GM19324 (cell line): ENCODE data around the gene ZCCHC10.

Source experiments
- ATAC-seq: cut with Tn5 transposase; IDR thresholded peaks from one replicate; pipeline ENCODE4 v1.9.1; 2021; ENCODE audit warnings: mild to moderate bottlenecking, moderate library complexity; ENCODE audit not compliant: unreplicated experiment, low FRiP score

The ZCCHC10 gene

GRCh38 chr5:133025804-133026663, at the start of gene ZCCHC10:
Gene ZCCHC10, minus strand, starts transcription at chr5:133026549. Its CDS starts 12 bp downstream, at chr5:133026537.
- peak; percentile 94 for ATAC-seq

DNA sequence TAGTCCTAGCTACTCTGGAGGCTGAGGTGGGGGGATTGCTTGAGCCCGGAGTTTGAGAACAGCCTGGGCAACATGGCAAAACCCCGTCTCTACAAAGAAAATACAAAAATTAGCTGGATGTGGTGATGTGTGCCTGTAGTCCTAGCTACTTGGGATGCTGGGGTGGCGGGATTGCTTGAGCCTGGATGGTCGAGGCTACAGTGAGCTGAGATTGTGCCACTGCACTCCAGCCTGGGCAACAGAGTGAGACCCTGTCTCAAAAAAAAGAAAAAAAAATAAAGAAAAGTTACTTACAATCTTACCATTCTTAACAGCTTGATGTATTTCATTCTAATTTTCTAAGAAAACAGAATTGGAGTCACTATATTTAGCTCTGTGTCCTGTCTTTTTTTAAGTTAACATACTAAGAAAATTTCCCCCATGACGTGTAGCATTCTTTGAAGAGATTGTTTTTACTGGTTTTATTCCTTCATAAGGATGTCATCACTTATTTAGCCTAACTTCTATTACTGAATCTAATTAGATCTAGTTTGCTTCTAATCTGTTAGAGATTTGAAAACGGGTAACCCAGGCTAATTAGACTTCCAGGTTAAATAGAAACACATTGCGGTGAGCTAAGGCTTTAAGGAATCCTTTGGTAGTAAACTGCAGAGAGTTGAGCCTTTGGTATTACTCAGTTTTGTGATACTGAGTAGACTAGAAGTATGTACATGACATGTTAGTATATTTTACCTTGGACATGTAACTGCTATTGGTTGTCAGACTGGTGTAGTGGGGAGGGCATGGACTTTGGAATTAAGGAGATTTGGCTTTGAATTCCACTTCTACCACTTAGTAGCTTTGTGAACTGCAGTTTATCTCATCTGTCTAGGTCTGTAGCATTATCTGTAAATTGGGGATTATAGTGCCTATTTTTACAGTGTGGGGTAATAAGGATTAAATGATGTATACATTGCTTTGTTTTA, 49.5 kb upstream of the ZCCHC10 start:
- ATAC-seq, result no peak

- no peak for ATAC-seq
Measured at GRCh38 chr5:133072021-133072420, 45.7 kb upstream of the ZCCHC10 start.

- ATAC-seq, result no peak
Measured at GRCh38 chr5:133066045-133066444, 39.7 kb upstream of the ZCCHC10 start.

DNA sequence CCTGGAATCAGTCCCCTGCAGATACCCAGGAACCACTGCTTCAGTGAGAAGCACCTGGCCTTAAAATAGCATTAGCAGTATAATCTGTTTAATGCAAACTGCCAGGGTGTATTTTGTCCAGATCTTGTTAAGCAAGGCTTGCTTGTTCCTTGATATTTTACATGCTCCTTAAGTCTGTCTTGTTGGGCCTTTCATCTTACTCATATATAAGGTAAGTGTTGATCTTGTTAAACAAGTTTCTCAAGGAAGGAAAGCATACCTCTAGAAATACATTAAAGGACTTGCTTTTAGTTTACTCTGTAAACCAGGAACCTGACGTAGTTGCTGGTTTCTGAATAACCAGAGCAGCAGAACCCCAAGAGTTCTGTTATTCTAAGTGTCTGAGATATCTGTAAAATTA, 39.1 kb upstream of the ZCCHC10 start:
- ATAC-seq, result no peak

- ATAC-seq, result no peak
Measured at GRCh38 chr5:133063965-133064364, 37.6 kb upstream of the ZCCHC10 start.

GRCh38 chr5:133062276-133062675, 35.9 kb upstream of the ZCCHC10 start:
- ATAC-seq, result no peak

DNA sequence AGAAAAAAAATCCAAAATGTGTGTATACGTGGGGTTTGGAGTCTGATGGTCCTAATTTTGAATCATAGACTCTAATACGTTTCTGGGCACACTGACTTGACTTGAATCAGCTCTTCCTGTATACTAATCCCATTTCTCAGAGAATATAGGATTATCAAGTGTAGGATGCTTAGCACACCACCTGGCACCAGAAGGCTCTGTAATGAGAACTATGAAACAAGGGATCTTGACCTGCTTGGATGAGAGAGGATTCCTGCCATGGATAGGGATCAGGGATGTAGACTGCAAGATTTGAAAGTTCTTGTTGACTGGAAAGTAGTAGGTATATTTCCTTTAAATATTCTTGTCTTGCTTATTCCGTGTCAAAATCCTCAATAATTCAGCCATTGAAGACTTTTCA, 33.3 kb upstream of the ZCCHC10 start:
- ATAC-seq, result no peak

- no peak for ATAC-seq
Measured at GRCh38 chr5:133056891-133057290, 30.5 kb upstream of the ZCCHC10 start.

GRCh38 chr5:133054697-133055471, 28.5 kb upstream of the ZCCHC10 start:
- no peak for ATAC-seq

DNA sequence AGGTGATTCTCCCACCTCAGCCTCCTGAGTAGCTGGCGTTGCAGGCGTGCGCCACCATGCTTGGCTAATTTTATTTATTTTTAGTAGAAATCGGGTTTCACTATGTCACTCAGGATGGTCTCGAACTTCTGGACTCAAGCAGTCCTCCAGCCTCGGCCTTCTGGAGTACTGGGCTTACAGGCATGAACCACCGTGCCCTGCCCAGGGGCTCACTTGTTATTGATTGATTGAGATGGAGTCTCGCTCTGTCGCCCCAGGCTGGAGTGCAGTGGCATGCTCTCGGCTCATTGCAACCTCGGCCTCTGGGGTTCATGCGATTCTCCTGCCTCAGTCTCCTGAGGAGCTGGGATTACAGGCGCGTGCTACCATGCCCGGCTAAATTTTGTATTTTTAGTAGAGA, 27.1 kb upstream of the ZCCHC10 start:
- ATAC-seq, result no peak

DNA sequence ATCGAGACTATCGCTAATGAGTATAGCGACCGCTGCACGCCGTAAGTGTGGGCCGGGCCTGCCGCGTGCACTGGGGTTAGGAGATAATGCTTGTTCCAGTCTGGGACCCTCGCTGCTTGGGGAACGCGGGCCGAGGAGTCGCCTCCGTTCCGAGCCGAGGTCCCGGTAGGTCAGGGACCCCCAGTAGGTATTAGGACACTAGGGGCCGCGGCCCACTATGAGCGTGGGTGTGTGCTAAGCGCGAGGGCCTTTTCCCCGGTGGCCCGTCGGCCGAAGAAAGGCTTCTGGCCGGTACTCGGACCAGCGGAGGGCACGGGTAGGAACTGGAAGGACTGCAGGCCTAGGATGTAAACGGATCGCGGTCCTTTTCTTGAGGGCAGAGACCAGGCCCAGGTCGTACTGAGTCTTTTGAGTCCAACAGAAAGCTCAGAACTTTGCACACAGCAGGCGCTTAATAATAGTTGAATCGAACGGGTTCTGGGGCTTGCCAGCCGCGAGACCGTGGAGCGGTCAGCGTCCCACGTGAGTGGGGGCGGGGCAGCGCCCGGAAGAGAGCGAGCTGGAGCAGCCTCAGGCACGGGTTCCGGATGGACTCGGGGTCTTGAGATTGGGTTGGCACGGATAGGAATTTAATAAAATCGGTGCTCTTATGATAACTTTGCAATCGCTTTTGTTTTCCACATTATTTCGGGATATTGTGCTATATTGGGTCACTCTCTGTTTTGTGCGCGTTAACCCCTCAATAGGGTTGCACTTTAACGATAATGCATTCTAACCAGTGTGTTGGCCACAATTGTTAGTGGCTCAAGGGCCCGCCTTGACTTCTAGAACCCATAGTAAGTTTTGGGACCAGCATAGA, 26.2 kb upstream of the ZCCHC10 start:
- peak; percentile 29 for ATAC-seq

GRCh38 chr5:133051542-133052316, 25.4 kb upstream of the ZCCHC10 start, which contains the start of gene HSPA4:
Gene HSPA4, plus strand, starts transcription at chr5:133052013. Its CDS starts 238 bp downstream, at chr5:133052251.
- peak; percentile 96 for ATAC-seq

DNA sequence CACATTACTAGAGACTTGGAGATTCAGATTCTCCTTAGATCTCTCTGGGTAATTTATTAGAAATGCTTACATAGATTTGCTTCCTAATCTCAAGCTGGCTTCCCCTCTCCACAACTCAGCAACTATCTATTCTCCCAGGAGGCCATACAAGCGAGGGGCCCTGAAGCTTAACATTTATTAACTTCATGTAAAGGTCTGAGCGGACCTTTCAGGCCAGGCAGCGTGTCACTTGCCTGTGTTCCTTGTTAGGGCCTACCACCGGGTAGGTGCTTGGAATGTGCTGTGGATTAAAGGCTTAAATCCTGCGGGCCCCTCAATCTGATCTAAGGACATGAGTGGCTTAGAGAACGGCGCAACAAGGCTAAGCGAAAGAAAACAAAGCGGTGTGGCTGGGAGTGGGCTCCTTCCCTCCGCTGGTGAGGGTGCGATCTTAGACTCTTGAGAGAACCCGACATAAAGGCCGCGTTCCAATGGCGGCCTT, 24.8 kb upstream of the ZCCHC10 start:
- ATAC-seq, result no peak

- no peak for ATAC-seq
Measured at GRCh38 chr5:133050521-133050920, 24.2 kb upstream of the ZCCHC10 start.

DNA sequence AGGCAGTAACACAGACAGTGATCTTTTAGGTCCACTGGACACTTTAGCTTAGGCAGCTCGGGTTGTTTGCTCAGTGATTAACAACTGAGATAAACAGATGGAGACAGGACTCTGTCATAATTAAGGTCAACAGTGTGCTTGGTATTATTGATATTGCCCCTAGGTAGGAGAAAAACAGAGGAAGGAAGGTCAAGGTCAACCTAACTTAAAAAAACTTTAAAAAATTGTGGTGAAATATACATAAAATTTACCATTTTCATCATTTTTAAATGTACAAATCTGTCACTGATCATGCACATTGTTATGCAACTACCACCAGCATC, 23.3 kb upstream of the ZCCHC10 start:
- ATAC-seq, result no peak

- ATAC-seq, result no peak
Measured at GRCh38 chr5:133048993-133049725, 22.8 kb upstream of the ZCCHC10 start.

GRCh38 chr5:133047404-133047803, 21.1 kb upstream of the ZCCHC10 start:
- no peak for ATAC-seq
